Neuron (in vitro differentiated cells): ENCODE measurements around the gene SUCO.
"Not testable (repeated sequence)": the region's sequence is repeated elsewhere in the genome, so short reads cannot be mapped to it uniquely, and the experiment has no call there.

ENCODE experiments used
- H2AFZ ChIP-seq: one replicate; pipeline ENCODE4 v1.6.1; 2013; ENCODE audit warnings: low read depth, mild to moderate bottlenecking, inconsistent platforms, low read length, moderate library complexity
- H3K27me3 ChIP-seq: one replicate; pipeline ENCODE4 v1.6.1; 2013; ENCODE audit warnings: low read length; ENCODE audit not compliant: insufficient read depth
- H3K36me3 ChIP-seq: one replicate; pipeline ENCODE4 v1.6.1; 2013; ENCODE audit warnings: low read length; ENCODE audit not compliant: insufficient read depth
- H3K4me1 ChIP-seq: one replicate; pipeline ENCODE4 v1.6.1; 2013; ENCODE audit warnings: low read length; ENCODE audit not compliant: insufficient read depth
- H3K4me3 ChIP-seq: 2 replicates; pipeline ENCODE4 v1.5.1; 2013; ENCODE audit warnings: mild to moderate bottlenecking, low read length, moderate library complexity
- H3K9me3 ChIP-seq: one replicate; pipeline ENCODE4 v1.6.1; 2013; ENCODE audit warnings: low read length

The SUCO gene

GRCh38 chr1:172532700-172533512 lies at the start of gene SUCO:
Gene SUCO, plus strand, starts transcription at chr1:172533150. Its CDS starts 286 bp downstream, at chr1:172533436.
- peaks cover 12% of the 10 kb centered on the region for H3K27me3 ChIP-seq
- peak within 1 kb of the TSS; percentile 65 for H2AFZ ChIP-seq
- no peaks in the 10 kb centered on the region for H3K36me3 ChIP-seq
- peaks cover 22% of the 10 kb centered on the region for H3K4me1 ChIP-seq
- H3K4me3 ChIP-seq = peak within 1 kb of the TSS; percentile 93
- H3K9me3 ChIP-seq = no peaks in the 10 kb centered on the region

- no peaks in the 10 kb centered on the region for H3K4me1 ChIP-seq
- H2AFZ ChIP-seq = no peak overlapping the region
- no peaks in the 10 kb centered on the region for H3K9me3 ChIP-seq
- H3K36me3 ChIP-seq = no peaks in the 10 kb centered on the region
- no peak overlapping the region for H3K4me3 ChIP-seq
- no peaks in the 10 kb centered on the region for H3K27me3 ChIP-seq
Measured at GRCh38 chr1:172483448-172483847, 49.5 kb upstream of the SUCO start.

- no peak overlapping the region for H2AFZ ChIP-seq
- H3K9me3 ChIP-seq = no peaks in the 10 kb centered on the region
- H3K27me3 ChIP-seq = peaks cover 1% of the 10 kb centered on the region
- no peaks in the 10 kb centered on the region for H3K36me3 ChIP-seq
- H3K4me1 ChIP-seq = no peaks in the 10 kb centered on the region
- H3K4me3 ChIP-seq = no peak overlapping the region
Measured at GRCh38 chr1:172484252-172484651, 48.7 kb upstream of the SUCO start.

- no peaks in the 10 kb centered on the region for H3K9me3 ChIP-seq
- H2AFZ ChIP-seq = no peak overlapping the region
- H3K4me1 ChIP-seq = no peaks in the 10 kb centered on the region
- H3K4me3 ChIP-seq = no peak overlapping the region
- H3K36me3 ChIP-seq = no peaks in the 10 kb centered on the region
- H3K27me3 ChIP-seq = peaks cover 3% of the 10 kb centered on the region
Measured at GRCh38 chr1:172485626-172486025, 47.3 kb upstream of the SUCO start.

- Histone ChIP-seq H3K4me3 (no peak overlapping the region), H3K4me1 (no peaks in the 10 kb centered on the region), H3K36me3 (no peaks in the 10 kb centered on the region), H3K27me3 (peaks cover 3% of the 10 kb centered on the region), H2AFZ (no peak overlapping the region), H3K9me3 (no peaks in the 10 kb centered on the region)
Measured at GRCh38 chr1:172486805-172487454, 46.0 kb upstream of the SUCO start.

- no peak overlapping the region for H3K4me3 ChIP-seq
- no peak overlapping the region for H2AFZ ChIP-seq
- H3K27me3 ChIP-seq = peaks cover 3% of the 10 kb centered on the region
- no peaks in the 10 kb centered on the region for H3K9me3 ChIP-seq
- no peaks in the 10 kb centered on the region for H3K4me1 ChIP-seq
- no peaks in the 10 kb centered on the region for H3K36me3 ChIP-seq
Measured at GRCh38 chr1:172487550-172487949, 45.4 kb upstream of the SUCO start.

- H3K9me3 ChIP-seq = no peaks in the 10 kb centered on the region
- H3K4me1 ChIP-seq = no peaks in the 10 kb centered on the region
- no peak overlapping the region for H3K4me3 ChIP-seq
- peaks cover 3% of the 10 kb centered on the region for H3K27me3 ChIP-seq
- no peaks in the 10 kb centered on the region for H3K36me3 ChIP-seq
- no peak overlapping the region for H2AFZ ChIP-seq
Measured at GRCh38 chr1:172488393-172488792, 44.6 kb upstream of the SUCO start.

GRCh38 chr1:172489847-172490246 lies 43.1 kb upstream of the SUCO start:
- no peak overlapping the region for H2AFZ ChIP-seq
- H3K4me1 ChIP-seq = no peaks in the 10 kb centered on the region
- H3K27me3 ChIP-seq = peaks cover 3% of the 10 kb centered on the region
- no peaks in the 10 kb centered on the region for H3K9me3 ChIP-seq
- H3K36me3 ChIP-seq = no peaks in the 10 kb centered on the region
- H3K4me3 ChIP-seq = no peak overlapping the region

GRCh38 chr1:172492421-172492820 lies 40.5 kb upstream of the SUCO start:
- Histone ChIP-seq H3K9me3 (no peaks in the 10 kb centered on the region), H3K4me1 (peaks cover 8% of the 10 kb centered on the region), H3K27me3 (peaks cover 3% of the 10 kb centered on the region), H2AFZ (no peak overlapping the region), H3K36me3 (no peaks in the 10 kb centered on the region), H3K4me3 (no peak overlapping the region)

GRCh38 chr1:172494166-172494565 lies 38.8 kb upstream of the SUCO start:
- Histone ChIP-seq H3K27me3 (peaks cover 2% of the 10 kb centered on the region), H3K4me3 (no peak overlapping the region), H3K9me3 (no peaks in the 10 kb centered on the region)

GRCh38 chr1:172496127-172496526 lies 36.8 kb upstream of the SUCO start:
- not testable (repeated sequence) for H3K4me3 ChIP-seq

More at GRCh38 chr1:172494166-172494565, 38.8 kb upstream of the SUCO start:
- H3K36me3 ChIP-seq = no peaks in the 10 kb centered on the region
- no peak overlapping the region for H2AFZ ChIP-seq
- peaks cover 10% of the 10 kb centered on the region for H3K4me1 ChIP-seq

GRCh38 chr1:172496678-172497077 lies 36.3 kb upstream of the SUCO start:
- Histone ChIP-seq H3K9me3 (no peaks in the 10 kb centered on the region), H3K4me3 (peak overlapping the region; percentile 12), H3K27me3 (peaks cover 3% of the 10 kb centered on the region), H3K36me3 (no peaks in the 10 kb centered on the region), H2AFZ (peak overlapping the region; percentile 76), H3K4me1 (peaks cover 10% of the 10 kb centered on the region)

More at GRCh38 chr1:172496127-172496526, 36.8 kb upstream of the SUCO start:
- not testable (repeated sequence) for H2AFZ ChIP-seq, H3K27me3 ChIP-seq, H3K36me3 ChIP-seq, H3K9me3 ChIP-seq
- H3K4me1 ChIP-seq = peaks cover 10% of the 10 kb centered on the region

- H3K4me3 ChIP-seq = peak overlapping the region; percentile 12
- H2AFZ ChIP-seq = peak overlapping the region; percentile 76
Measured at GRCh38 chr1:172497230-172497629, 35.7 kb upstream of the SUCO start.

More at GRCh38 chr1:172497230-172497629, 35.7 kb upstream of the SUCO start:
- no peaks in the 10 kb centered on the region for H3K36me3 ChIP-seq
- peaks cover 10% of the 10 kb centered on the region for H3K4me1 ChIP-seq
- H3K9me3 ChIP-seq = no peaks in the 10 kb centered on the region
- H3K27me3 ChIP-seq = peaks cover 3% of the 10 kb centered on the region
